Upper lobe of left lung (tissue), 6 donors: ENCODE measurements around the gene SERPINH1. TPM values are rescaled to one million over a fixed set of nuclear protein-coding genes. Genes with fewer than 3 reads are reported as not detected.

ENCODE experiments used
- ATAC-seq, 2 donors: fragments of 200-7000 bp; cut with Tn5 transposase; one replicate each; pipeline ENCODE4 v1.9.1; 2022; ENCODE audit warnings: mild to moderate bottlenecking in 2 of 2, moderate library complexity in 2 of 2; ENCODE audit not compliant: low FRiP score in 2 of 2
- DNase-seq, 2 donors: peaks; one replicate each; pipeline ENCODE4 v3.0.0-alpha.2; 2019 to 2020
- H3K27ac ChIP-seq, 4 donors: fragments of 200-600 bp; sonication (generic); one replicate each; pipeline ENCODE4 v1.5.1; 2016 to 2019
- H3K27me3 ChIP-seq, 4 donors: fragments of 200-600 bp; sonication (generic); one replicate each; pipeline ENCODE4 v1.5.1; 2017 to 2019
- H3K36me3 ChIP-seq, 4 donors: fragments of 200-600 bp; sonication (generic); one replicate each; pipeline ENCODE4 v1.5.1; 2016 to 2019
- H3K4me1 ChIP-seq, 4 donors: fragments of 200-600 bp; sonication (generic); one replicate each; pipeline ENCODE4 v1.5.1; 2018 to 2019
- H3K4me3 ChIP-seq, 4 donors: fragments of 200-600 bp; sonication (generic); one replicate each; pipeline ENCODE4 v1.5.1; 2017 to 2019; ENCODE audit warnings: mild to moderate bottlenecking in 2 of 4, moderate library complexity in 1 of 4
- H3K9me3 ChIP-seq, 4 donors: fragments of 200-600 bp; sonication (generic); one replicate each; pipeline ENCODE4 v1.5.1; 2018 to 2019
- CTCF ChIP-seq, 6 experiments: fragments of 450-650 bp in 4 of 6; fragments of 200-600 bp in 2 of 6; sonication (generic) in 2 of 6; IDR thresholded peaks; one replicate each; pipeline ENCODE4 v1.5.1; 2016 to 2019; ENCODE audit warnings: antibody characterized with exemption in 6 of 6
- EP300 ChIP-seq, 4 donors: sonication (generic); formaldehyde crosslinking; IDR thresholded peaks; one replicate each; pipeline ENCODE4 v1.5.1; 2017; ENCODE audit warnings: antibody characterized with exemption in 4 of 4, control low read depth in 2 of 4
- POLR2A ChIP-seq, 4 donors: fragments of 450-650 bp; IDR thresholded peaks; one replicate each; pipeline ENCODE4 v1.5.1; 2016 to 2017; ENCODE audit warnings: antibody characterized with exemption in 4 of 4, mild to moderate bottlenecking in 2 of 4
- POLR2AphosphoS5 ChIP-seq, 2 donors: sonication (generic); formaldehyde crosslinking; IDR thresholded peaks; one replicate each; pipeline ENCODE4 v1.5.1; 2017; ENCODE audit warnings: antibody characterized with exemption in 2 of 2
- WGBS, 2 donors: methylation state at CpG; one replicate each; pipeline ENCODE4 v1.1.5; 2017 to 2018; 5-methylcytosine and 5-hydroxymethylcytosine counted together
- total RNA-seq, 6 donors: library from RNA; depleted of rRNA in 4 of 6; stranded (reverse); fragments of >200 nt in 4 of 6; gene quantifications; one replicate each; pipeline versions ENCODE4 v1.1.0 to v1.2.1, GENCODE V29; 2016 to 2021
- donor health status: DM: no; HTN: no; CAD: no; lungs with moderate emphysema.
- donor health status: DM: no; HTN: yes; CAD: no; lungs with severe emphysema.

Gene SERPINH1
- total RNA-seq, 6 donors from 2014 or later, result 95.9 to 266 (median 145) TPM

GRCh38 chr11:75516886-75517285 is 45.2 kb upstream of the SERPINH1 start:
- Histone ChIP-seq H3K4me1 (no peaks in the 10 kb centered on the region), H3K27me3 (no peaks in the 10 kb centered on the region), H3K9me3 (no peaks in the 10 kb centered on the region), H3K27ac (no peak overlapping the region), H3K4me3 (no peak overlapping the region), H3K36me3 (no peaks in the 10 kb centered on the region)
- TF ChIP-seq POLR2A (IDR thresholded peaks at IDR 0.05) (no peak), POLR2AphosphoS5 (IDR thresholded peaks at IDR 0.05) (no peak), CTCF (IDR thresholded peaks at IDR 0.05) (no peak), EP300 (IDR thresholded peaks at IDR 0.05) (no peak)
- WGBS, 2 donors, result 78 to 89% methylated on average over 7 of the region's 7 CpGs
- DNase-seq (no peak), ATAC-seq (no peak)

GRCh38 chr11:75518204-75518549 is 43.9 kb upstream of the SERPINH1 start:
- H3K9me3 ChIP-seq, result no peaks in the 10 kb centered on the region
- no peak for DNase-seq
- no peak for TF ChIP-seq EP300 (IDR thresholded peaks at IDR 0.05)
- no peak for TF ChIP-seq CTCF (IDR thresholded peaks at IDR 0.05)
- no peak for TF ChIP-seq POLR2A (IDR thresholded peaks at IDR 0.05)
- TF ChIP-seq POLR2AphosphoS5 (IDR thresholded peaks at IDR 0.05), result no peak
- H3K36me3 ChIP-seq, result no peaks in the 10 kb centered on the region
- H3K4me1 ChIP-seq, result no peaks in the 10 kb centered on the region
- ATAC-seq, result no peak
- 90 to 92% methylated on average over 3 of the region's 3 CpGs for WGBS, 2 donors
- no peak overlapping the region for H3K4me3 ChIP-seq
- no peak overlapping the region for H3K27ac ChIP-seq
- no peaks in the 10 kb centered on the region for H3K27me3 ChIP-seq

- TF ChIP-seq POLR2AphosphoS5 (IDR thresholded peaks at IDR 0.05) (no peak), POLR2A (IDR thresholded peaks at IDR 0.05) (no peak), CTCF (IDR thresholded peaks at IDR 0.05) (no peak), EP300 (IDR thresholded peaks at IDR 0.05) (no peak)
- Histone ChIP-seq H3K9me3 (no peaks in the 10 kb centered on the region), H3K27ac (no peak overlapping the region), H3K27me3 (no peaks in the 10 kb centered on the region), H3K4me1 (peaks cover 0 to 6% (median 5%) of the 10 kb centered on the region in 4 donors), H3K36me3 (no peaks in the 10 kb centered on the region), H3K4me3 (no peak overlapping the region)
- ATAC-seq (no peak), DNase-seq (no peak)
- 79 to 80% methylated on average over 8 to 9 of the region's 9 CpGs for WGBS, 2 donors
These were observed 43.0 kb upstream of the SERPINH1 start for GRCh38 chr11:75518771-75519653.

- no peak overlapping the region for H3K27ac ChIP-seq
- no peak for ATAC-seq
- WGBS, 2 donors, result 90 to 100% methylated on average over 3 to 7 of the region's 7 CpGs
- H3K4me1 ChIP-seq, result peaks cover 10 to 20% (median 18%) of the 10 kb centered on the region in 4 donors
- H3K9me3 ChIP-seq, result no peaks in the 10 kb centered on the region
- H3K36me3 ChIP-seq, result no peaks in the 10 kb centered on the region
- H3K27me3 ChIP-seq, result peaks cover 0 to 9% (median 0%) of the 10 kb centered on the region in 4 donors
- H3K4me3 ChIP-seq, result no peak overlapping the region
- DNase-seq, result no peak
- no peak for TF ChIP-seq POLR2AphosphoS5 (IDR thresholded peaks at IDR 0.05)
- TF ChIP-seq EP300 (IDR thresholded peaks at IDR 0.05), result no peak
- no peak for TF ChIP-seq POLR2A (IDR thresholded peaks at IDR 0.05)
- TF ChIP-seq CTCF (IDR thresholded peaks at IDR 0.05), result no peak
These were observed 41.4 kb upstream of the SERPINH1 start for GRCh38 chr11:75520688-75521087.
